ENCODE results near the gene CHD6.

CHD6 gene

DNA sequence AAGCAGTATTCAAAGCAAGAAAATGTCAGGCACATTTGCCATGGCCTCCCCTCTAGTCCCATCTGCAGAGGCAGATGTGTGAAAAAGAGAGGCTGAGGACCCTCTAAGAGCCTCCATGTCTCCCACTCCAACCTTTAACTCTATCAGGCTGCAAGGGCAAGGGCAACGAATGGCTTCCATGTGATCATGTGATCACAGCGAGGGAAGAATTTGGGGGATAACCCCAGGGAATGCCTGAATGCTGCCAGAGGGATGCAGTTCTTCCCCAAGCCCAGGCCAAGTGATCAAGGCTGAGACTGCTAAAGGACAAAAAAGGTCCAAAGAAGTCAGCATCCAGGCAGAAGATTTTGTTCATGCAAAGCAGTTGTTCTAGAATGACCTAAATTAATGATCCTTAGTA lies 4.9 kb downstream of the CHD6 start:
- Histone ChIP-seq H3K36me3 (ENCODE audit: control insufficient read depth in 2 of 2, insufficient read depth in 1 of 2, low read length in 2 of 2) (no peaks in the 10 kb centered on the region), H3K4me1 (ENCODE audit: control insufficient read depth, insufficient read depth, low read length) (peaks cover 21% of the 10 kb centered on the region), H3K27ac (ENCODE audit: extremely low read depth, low read depth, low read length) (no peak overlapping the region), H3K4me3 (ENCODE audit: low read depth, low read length) (no peak overlapping the region), H3K9me3 (ENCODE audit: control insufficient read depth, insufficient read depth, low read depth, low read length) (no peaks in the 10 kb centered on the region)
- TF ChIP-seq ZFP37 (tag by site-specific recombination; IDR thresholded peaks at IDR 0.05) (no peak), ZNF19 (tag by site-specific recombination; IDR thresholded peaks at IDR 0.05; ENCODE audit: low read depth) (no peak), ZNF169 (tag by site-specific recombination; IDR thresholded peaks at IDR 0.05) (no peak), ZNF26 (tag by site-specific recombination; IDR thresholded peaks at IDR 0.05) (no peak), SCRT2 (tag by site-specific recombination; IDR thresholded peaks at IDR 0.05) (no peak), ZNF830 (tag by site-specific recombination; IDR thresholded peaks at IDR 0.05; ENCODE audit: low read depth) (no peak), ZNF664 (tag by site-specific recombination; IDR thresholded peaks at IDR 0.05) (no peak), ZNF184 (tag by site-specific recombination; IDR thresholded peaks at IDR 0.05) (no peak), KLF8 (tag by site-specific recombination; IDR thresholded peaks at IDR 0.05) (no peak), ZNF654 (tag by site-specific recombination; IDR thresholded peaks at IDR 0.05; ENCODE audit: low read depth) (no peak), KLF9 (tag by site-specific recombination; IDR thresholded peaks at IDR 0.05; ENCODE audit: low read depth) (no peak), ZNF10 (tag by site-specific recombination; IDR thresholded peaks at IDR 0.05) (no peak), MEIS1 (CRISPR knock-in tag; IDR thresholded peaks at IDR 0.05; ENCODE audit: borderline replicate concordance) (no peak), ZNF707 (tag by site-specific recombination; IDR thresholded peaks at IDR 0.05) (no peak), ZNF837 (tag by site-specific recombination; IDR thresholded peaks at IDR 0.05) (no peak), BCL11B (tag by site-specific recombination; IDR thresholded peaks at IDR 0.05; ENCODE audit: low read depth) (no peak), ZNF510 (tag by site-specific recombination; IDR thresholded peaks at IDR 0.05; ENCODE audit: insufficient replicate concordance) (no peak)
- TF ChIP-seq, protein P1, sequence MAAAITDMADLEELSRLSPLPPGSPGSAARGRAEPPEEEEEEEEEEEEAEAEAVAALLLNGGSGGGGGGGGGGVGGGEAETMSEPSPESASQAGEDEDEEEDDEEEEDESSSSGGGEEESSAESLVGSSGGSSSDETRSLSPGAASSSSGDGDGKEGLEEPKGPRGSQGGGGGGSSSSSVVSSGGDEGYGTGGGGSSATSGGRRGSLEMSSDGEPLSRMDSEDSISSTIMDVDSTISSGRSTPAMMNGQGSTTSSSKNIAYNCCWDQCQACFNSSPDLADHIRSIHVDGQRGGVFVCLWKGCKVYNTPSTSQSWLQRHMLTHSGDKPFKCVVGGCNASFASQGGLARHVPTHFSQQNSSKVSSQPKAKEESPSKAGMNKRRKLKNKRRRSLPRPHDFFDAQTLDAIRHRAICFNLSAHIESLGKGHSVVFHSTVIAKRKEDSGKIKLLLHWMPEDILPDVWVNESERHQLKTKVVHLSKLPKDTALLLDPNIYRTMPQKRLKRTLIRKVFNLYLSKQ (tag by site-specific recombination; IDR thresholded peaks at IDR 0.05; ENCODE audit: borderline replicate concordance), result no peak
- TF ChIP-seq, protein P2, sequence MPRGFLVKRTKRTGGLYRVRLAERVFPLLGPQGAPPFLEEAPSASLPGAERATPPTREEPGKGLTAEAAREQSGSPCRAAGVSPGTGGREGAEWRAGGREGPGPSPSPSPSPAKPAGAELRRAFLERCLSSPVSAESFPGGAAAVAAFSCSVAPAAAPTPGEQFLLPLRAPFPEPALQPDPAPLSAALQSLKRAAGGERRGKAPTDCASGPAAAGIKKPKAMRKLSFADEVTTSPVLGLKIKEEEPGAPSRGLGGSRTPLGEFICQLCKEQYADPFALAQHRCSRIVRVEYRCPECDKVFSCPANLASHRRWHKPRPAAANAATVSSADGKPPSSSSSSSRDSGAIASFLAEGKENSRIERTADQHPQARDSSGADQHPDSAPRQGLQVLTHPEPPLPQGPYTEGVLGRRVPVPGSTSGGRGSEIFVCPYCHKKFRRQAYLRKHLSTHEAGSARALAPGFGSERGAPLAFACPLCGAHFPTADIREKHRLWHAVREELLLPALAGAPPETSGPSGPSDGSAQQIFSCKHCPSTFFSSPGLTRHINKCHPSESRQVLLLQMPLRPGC (tag by site-specific recombination; IDR thresholded peaks at IDR 0.05), result no peak
- ChIA-PET CTCF (no interaction called here), POLR2A (no interaction called here)

- TF ChIP-seq ZFP41 (tag by site-specific recombination; IDR thresholded peaks at IDR 0.05; ENCODE audit: borderline replicate concordance), result no peak
- TF ChIP-seq ZNF175 (tag by site-specific recombination; IDR thresholded peaks at IDR 0.05), result no peak
- no peak for TF ChIP-seq ZNF211 (tag by site-specific recombination; IDR thresholded peaks at IDR 0.05; ENCODE audit: low read depth)
- no peak for TF ChIP-seq ZNF26 (tag by site-specific recombination; IDR thresholded peaks at IDR 0.05)
- Histone ChIP-seq H3K4me1 (ENCODE audit: control insufficient read depth, insufficient read depth, low read length) (peaks cover 6% of the 10 kb centered on the region), H3K27ac (ENCODE audit: extremely low read depth, low read depth, low read length) (no peak overlapping the region), H3K4me3 (ENCODE audit: low read depth, low read length) (no peak overlapping the region), H3K9me3 (ENCODE audit: control insufficient read depth, insufficient read depth, low read depth, low read length) (no peaks in the 10 kb centered on the region), H3K36me3 (ENCODE audit: control insufficient read depth in 2 of 2, insufficient read depth in 1 of 2, low read length in 2 of 2) (no peaks in the 10 kb centered on the region)
- CTCF ChIA-PET, result no interaction called here
- POLR2A ChIA-PET, result no interaction called here
These were observed 8.7 kb downstream of the CHD6 start for GRCh38 chr20:41609474-41609873.
